Fibroblast of skin of scalp (primary cell): ENCODE measurements around the gene ZBTB5.
"Not testable (repeated sequence)": the region's sequence is repeated elsewhere in the genome, so short reads cannot be mapped to it uniquely, and the experiment has no call there.

ENCODE experiments used
- DNase-seq: peaks from one replicate; pipeline ENCODE4 v3.0.0-alpha.2; 2013

Gene ZBTB5

DNA sequence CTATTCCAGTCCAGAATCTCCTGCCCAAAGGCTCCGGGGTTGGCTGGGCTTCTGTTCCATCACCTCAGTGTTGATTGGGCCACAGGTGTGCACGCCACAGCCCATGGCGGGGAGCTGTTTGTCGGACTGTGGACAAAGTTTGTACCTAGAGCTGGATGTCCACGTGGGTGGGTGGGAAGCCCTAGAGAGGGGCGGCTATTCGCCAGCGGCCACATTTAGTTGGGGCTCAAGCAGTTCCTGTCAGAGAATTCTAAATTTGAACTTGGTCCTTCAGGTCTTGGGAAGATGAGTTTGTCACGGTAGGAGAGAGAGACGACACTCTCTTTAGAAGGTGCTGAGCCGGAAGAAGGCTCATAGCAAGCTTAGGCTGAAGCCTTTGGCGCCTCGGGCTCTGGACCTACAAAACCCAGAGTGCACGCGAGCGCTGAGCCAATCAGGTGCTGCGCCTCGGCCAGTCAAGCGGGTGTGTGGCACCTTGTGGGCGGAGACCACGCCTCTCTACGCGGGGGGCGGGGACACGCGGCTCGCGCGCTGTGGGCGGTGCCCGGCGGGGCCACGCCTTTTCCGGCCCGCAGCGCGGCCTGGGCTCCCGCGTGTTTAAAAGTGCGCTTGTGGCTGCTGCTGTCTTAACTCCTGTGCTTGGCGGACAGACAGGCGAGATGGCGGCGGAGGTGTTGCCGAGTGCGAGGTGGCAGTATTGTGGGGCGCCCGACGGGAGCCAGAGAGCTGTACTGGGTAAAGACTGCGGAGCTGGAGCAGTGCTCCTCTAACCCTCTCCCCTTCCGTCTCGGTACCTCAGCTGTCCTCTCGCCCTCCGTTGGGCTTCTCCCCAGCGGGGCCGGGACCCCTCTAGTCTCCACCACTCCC, 20.4 kb upstream of the ZBTB5 start, which contains the start of gene POLR1E:
Gene POLR1E, plus strand, starts transcription at position 560 of the 867 bp plus-strand sequence. Its CDS starts 100 bp downstream, at position 660.
- DNase-seq, result peak; percentile 91

DNA sequence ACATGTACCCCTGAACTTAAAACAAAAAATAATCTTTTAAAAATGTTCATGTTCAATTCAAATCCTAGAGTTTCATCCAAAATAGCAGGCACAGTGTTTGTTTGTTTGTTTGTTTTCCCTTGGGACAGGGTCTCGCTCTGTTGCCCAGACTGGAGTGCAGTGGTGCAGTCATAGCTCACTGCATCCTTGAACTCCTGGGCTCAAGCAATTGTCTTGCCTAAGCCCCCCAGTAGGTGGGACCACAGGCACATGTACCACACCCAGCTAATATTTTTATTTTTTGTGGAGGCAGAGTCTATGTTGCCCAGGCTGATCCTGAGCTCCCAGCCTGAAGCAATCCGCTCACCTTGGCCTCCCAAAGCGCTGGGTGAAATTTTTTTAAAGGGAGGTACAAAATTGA, 15.5 kb upstream of the ZBTB5 start:
- DNase-seq, result no peak

DNA sequence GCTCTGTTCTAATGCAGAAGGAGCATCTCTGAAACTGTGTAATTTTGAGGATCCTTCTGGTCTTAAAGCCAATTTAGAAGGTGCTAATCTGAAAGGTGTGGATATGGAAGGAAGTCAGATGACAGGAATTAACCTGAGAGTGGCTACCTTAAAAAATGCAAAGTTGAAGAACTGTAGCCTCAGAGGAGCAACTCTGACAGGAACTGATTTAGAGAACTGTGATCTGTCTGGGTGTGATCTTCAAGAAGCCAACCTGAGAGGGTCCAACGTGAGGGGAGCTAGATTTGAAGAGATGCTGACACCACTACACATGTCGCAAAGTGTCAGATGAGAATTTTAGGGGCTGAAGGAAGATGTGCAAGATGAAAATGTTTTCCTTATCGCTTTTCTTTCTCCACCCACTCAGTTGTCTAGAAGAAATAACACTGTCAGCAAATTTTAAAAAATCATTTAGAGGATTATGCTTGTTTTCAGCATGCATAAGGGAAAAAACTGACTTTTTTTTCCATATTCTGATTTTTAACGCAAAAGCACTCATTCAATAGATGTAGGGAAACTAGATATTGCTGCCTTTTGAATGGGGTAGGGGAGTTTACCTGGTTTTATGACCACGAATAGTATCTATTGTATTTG, 12.9 kb upstream of the ZBTB5 start:
- DNase-seq, result not testable (repeated sequence)

DNA sequence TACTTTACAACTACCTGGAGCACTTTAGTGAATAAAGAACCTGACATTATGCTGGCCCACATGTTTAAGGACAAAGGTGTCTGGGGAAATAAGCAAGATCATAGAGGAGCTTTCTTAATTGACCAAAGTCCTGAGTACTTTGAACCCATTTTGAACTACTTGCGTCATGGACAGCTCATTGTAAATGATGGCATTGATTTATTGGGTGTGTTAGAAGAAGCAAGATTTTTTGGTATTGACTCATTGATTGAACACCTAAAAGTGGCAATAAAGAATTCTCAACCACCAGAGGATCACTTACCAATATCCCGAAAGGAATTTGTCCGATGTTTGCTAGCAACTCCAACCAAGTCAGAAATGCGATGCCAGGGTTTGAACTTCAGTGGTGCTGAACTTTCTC, 12.2 kb upstream of the ZBTB5 start:
- DNase-seq, result not testable (repeated sequence)

DNA sequence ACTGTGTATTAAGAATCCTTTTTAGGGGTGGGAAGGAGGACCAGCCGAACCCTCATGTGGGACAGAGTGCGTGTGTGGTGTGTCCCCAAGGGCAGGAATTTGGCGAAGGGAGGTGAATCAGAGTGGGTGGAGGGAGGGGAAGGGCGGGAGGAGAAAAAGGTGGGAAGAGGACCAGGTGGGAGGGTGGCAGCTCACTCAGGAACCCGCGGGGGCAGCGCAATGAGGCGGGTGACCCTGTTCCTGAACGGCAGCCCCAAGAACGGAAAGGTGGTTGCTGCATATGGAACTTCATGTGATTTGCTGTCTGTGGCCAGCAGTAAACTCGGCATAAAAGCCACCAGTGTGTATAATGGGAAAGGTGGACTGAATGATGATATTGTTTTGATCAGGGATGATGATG, 11.7 kb upstream of the ZBTB5 start:
- no peak for DNase-seq

DNA sequence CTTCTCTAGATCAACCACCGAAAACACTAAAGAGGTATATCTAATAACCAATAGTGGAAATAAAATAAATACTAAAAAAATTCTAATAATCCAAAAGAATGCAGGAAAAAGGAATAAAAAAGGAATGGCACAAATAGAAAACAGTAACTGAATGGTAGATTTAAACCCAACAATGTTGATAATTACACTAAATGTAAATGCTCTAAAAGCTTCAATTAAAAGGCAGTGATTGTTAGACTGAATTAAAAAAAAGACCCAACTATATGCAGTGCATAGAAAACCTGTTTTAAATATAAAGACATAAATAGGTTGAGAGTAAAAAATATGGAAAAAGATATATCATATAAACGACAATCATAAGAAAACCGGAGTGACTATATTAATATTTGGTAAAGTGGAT, 9.2 kb upstream of the ZBTB5 start:
- no peak for DNase-seq

DNA sequence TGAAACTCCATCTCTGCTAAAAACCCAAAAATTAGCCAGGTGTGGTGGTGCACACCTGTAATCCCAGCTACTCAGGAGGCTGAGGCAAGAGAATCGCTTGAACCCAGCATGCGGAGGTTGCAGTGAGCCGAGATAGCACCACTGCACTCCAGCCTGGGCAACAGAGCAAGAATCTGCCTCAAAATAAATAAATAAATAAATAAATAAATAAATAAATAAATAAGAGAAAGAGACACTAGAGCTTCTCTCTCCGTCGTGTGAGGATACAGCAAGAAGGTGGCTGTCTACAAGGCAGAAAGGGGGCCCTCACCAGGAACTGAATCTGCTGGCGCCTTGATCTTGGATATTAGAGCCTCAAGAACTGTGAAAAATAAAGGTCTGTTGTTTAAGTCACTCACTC, 8.7 kb upstream of the ZBTB5 start:
- DNase-seq, result not testable (repeated sequence)

DNA sequence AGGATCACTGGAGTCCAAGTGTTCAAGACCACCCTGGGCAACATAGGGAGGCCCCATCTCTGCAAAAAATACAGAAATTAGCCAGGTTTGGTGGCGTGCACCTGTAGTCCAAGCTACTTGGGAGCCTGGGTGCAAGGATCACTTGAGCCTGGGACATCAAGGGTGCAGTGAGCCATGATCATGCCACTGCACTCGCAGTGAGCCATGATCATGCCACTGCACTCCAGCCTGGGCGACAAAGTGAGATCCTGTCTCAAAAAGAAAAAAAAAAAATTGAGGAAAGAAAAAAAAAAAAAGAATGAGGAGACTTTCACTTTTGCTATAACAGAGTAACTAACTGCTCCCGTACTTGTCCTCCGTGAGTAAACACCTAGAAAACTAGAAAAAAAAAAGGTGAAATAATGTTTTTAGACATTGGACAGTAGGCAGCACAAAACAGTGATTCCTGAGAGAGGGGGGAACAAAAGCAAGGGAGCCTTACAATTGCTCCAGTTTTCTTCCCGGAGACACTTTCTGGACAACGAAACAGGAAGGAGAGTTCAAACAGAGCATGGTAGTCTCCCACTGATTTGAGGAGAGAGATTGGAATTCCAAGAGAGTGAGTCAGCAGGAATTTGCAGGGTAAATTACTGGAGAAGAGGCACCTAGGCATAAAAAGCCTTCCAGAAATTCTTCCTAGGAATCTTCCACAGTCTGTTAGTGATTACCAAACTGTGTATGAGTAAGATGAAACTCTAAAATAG, 6.9 kb upstream of the ZBTB5 start:
- peak; percentile 97 for DNase-seq

DNA sequence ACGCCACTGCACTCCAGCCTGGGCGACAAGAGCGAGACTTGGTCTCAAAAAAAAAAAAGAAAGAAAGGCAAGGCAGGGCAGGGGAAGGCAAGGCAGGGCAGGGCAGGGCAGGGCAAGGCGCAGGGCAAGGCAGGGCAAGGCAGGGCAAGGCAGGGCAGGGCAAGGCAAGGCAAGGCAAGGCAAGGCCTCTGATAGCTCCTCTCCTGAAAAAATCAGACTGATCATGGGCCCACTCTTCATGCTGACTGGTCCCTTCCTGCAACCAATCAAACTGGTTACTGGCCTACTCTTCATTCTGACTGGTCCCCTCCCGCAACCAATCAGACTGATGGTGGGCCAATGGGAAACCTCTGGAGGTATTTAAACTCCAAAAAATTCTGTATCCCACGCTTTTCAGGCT, 3.4 kb upstream of the ZBTB5 start:
- no peak for DNase-seq

DNA sequence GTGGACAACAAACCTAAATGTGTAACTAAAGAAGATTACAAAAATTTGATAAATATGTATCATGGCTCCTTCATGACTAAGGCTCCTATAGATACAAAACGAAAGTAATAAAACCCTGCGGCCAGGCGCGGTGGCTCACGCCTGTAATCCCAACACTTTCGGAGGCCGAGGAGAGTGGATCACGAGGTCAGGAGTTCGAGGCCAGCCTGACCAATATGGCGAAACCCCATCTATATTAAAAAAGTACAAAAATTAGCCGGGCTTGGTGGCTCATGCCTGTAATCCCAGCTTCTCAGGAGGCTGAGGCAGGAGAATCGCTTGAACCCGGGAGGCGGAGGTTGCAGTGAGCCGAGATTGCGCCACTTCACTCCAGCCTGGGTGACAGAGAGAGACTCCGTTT, 2.3 kb upstream of the ZBTB5 start:
- DNase-seq, result not testable (repeated sequence)

DNA sequence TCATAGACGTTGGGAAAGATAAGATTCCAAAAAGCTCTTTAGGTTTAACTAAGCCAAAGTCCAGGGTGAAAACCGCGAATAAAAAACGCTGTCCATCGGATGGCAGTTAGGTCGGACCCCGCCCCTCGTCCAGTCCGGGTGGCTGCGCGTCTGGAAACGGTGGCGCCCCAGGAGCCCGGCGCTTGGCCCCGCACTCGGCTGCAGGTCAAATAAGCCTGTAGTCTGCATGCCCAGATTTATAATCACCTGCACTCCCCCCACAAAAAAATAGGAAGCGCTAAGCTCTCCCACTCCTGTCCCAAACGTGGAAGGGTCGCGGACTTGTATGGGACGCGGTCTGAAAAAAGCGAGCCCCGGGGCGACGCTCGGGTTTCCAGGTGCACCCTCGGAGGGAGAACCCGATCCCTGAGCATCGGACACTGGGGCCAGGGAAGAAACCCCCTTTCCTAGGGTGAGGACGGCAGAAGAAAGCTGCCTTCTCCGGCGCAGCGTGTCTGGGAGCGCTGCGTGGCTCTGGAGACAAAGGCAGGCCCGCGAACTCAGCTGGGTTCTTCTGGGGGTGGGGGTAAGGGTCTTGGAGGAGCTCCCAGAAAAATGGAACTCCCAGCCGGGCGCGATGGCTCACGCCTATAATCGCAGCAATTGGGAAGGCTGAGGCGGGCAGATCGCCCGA, 923 bp upstream of the ZBTB5 start:
- peak; percentile 86 for DNase-seq

DNA sequence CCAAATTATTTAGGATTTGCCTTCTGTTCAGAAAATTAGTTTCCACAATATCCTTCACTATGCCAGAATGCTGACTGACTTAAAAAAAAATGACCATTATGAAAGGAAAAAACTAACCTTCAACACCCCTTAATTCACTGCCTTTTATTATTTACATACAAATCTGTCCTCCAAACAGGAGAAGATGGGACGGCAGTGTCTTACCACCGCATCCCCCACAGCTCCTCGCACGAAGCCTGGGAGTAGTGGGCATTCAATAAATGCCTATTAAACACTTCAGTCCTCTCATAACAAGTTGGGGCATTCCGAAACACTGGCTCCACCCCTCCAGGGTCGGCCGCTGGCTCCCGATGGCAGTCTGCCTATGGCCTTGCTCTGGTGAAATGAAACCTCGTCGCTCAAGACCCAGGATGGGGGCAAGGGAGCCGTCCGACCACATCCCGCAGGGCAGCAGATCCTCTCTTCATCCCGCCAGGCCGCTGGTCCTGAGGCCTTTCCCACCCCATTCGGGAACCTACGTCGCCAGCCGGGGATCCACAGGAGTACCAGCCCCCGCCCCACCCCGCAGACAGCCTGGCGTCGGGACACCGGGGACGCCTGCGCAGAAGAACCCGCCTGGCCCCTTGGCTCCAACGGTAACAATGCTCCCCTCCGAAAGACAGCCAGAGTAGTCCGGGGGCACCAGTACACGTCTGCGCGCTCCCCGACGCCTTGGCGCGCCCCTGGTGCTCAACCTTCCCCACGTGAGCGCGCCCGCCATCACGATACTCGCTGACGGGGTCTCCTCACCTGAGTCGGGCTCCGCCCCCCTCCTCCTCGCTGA, 613 bp downstream of the ZBTB5 start:
- DNase-seq, result peak; percentile 69

DNA sequence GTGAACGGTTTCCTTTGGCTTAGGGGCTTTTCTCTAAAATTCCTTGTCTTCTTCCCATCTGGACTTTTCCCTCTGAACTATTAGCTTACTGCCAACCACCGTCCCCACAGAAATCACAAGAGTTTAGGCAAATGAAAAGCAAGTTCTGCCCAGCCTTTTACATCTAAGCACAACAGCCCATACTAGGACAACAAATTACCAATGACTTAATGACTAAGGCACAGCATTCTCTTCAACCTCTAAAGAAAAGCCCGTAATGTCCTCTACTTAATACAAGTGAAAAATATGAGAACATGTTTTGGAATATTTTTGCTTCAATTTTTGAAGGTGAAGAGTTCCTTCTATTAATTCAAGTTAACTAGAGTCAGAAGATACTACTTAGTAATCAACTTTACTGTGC, 1.2 kb downstream of the ZBTB5 start:
- no peak for DNase-seq

DNA sequence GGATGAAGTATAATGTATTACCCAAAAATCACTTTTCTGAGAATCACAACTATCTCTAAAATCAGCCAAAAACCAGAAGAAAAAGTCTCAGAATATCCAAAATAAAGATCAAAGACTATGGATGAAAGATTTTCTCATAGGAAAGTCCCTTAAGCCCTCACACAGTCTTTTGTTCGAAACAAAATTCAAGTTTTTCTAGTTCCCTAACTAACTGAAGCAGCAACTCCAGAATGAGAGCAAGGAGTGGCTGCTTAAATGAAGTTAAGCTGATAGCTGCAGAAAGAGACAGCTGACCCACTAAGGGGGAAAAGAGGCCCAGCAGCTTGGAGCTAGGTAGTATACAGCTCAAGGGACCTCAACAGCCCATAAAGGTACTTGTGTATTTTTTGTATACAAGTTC, 8.4 kb downstream of the ZBTB5 start:
- no peak for DNase-seq

DNA sequence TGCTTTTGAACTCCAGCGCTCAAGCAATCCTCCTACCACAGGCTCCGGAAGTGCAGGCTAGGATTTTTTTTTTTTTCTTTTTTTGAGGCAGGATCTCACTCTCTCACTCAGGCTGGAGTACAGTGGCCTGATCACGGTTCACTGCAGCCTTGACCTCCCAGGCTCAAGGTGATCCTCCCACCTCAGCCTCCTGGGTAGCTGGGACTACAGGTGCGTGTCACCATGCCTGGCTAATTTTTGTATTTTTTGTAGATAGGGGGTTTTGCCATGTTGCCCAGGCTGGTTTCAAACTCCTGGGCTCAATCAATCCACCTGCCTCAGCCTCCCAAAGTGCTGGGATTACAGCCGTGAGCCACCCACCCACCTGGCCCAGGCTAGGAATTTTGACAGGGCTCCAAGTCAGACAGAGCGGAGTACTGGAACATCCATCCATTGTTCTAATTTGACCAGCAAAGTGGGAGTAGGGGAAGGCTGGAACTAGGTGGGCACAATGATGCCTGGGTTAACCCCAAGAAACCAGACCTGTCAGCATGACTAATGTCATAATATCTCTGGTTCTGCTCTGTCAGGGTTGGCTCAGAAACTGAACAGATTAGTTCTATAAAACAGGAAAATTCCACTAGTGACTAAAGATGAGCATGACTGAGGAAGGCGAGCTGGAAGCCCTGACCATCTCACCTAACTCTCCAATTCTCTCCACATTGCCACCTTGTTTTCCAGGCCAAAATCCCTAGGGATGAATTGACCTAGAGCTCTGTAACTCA, 9.2 kb downstream of the ZBTB5 start:
- no peak for DNase-seq

DNA sequence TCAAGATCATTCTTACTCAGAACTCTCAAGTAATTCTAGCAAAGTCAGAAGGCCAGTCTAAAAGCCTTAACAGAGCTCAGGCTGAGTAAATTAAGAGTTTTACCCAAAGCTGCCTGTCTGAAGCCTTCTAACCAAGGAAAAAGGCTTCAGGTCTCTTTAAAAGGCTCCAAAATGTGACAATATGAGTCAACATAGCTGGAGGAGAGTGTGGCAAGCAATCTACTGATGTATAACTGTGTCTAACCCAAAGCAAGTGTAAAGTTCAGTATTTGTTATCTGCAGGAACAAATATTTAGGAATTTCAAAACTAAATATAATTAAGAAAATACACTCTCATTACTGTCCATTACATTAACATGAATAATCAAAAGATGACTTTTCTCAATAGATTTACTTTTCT, 11.0 kb downstream of the ZBTB5 start:
- DNase-seq, result no peak

DNA sequence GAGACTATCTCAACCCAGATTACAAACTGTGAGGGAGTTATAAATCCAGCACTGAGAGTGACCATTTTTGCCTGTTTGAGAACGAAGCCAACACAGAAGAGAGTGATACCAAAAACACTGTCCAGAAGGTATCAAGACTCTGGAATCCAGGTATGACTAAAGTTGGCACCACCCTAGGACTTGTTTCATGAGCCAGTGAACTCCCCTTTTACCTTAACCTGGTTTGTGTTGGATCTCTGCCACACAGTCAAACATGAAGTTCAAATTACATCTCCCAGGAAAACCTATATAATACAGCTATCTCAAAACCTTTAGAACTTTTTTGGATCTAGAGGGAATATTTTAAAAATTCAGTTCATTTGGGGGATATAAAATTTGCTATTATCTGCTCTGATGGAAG, 11.4 kb downstream of the ZBTB5 start:
- no peak for DNase-seq

DNA sequence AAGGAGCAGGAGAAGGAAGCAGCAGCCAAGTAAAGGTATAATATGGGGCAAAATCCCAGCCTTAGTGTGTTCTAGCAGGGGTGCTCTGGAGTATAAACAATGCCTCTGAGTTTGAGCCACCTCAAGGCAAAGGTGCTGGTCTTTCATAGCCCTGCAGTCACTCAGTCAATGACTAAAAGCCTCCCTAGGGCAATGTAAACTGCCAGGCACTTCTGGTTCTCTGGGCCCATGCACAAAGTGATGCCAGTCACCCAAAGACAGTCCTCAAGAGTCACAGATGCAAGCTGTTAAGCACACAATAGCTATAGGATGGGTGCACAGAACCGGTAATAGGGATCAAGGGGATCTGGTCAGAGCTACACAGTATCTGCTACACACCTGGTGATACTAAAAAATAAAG, 12.6 kb downstream of the ZBTB5 start:
- no peak for DNase-seq

DNA sequence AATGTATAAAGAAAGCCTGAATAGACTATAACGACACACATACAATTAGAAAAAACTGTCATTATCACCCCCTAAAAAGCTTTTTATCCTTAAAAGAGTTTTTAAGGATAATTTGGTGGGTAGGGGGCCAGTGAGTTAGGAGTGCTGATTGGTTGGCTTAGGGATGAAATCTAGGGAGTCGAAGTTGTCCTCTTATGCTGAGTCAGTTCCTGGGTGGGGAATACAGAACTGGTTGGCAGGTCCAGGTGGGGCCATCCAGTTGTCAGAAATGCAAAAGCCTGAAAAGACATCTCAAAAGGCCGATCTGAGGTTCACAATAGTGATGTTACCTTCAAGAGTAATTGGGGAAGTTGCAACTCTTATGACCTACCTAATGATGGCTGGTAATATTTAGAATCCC, 13.6 kb downstream of the ZBTB5 start:
- DNase-seq, result no peak

DNA sequence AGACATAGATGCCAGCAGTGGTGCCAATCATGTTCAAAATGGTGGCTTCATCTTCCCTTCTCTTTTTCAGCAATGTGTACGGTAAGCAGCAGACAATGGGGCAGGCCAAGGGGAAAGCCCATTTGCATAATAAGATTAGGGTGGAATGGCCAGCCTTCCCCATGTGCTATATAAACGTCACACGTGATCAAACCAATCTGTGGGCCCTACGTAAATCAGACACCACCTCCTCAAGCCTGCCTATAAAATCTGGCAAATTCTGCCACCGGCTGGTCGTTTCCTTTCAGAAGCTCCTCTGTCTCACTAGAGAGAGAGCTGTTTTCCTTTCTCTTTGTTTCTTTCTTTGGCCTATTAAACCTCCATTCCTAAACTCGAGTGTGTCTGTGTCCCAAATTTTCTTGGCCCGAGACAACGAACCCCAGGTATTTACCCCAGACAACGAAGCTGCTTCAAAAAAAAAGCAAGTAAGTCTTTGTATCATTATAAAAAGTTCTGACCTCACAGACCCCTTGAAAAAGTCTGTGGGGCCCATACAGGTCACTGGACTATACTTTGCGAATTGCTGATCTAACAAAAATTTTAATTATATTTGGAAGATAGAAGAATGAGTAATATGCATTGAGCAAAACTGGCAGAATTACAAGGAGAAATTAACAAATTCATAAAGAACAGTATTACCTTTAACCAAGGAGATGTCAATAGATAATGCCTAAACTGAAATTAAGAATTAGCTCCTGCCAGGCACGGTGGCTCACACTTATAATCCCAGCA, 15.2 kb downstream of the ZBTB5 start:
- DNase-seq, result no peak
